ENCODE data around the gene TEDC2. TPM values are rescaled to one million over a fixed set of nuclear protein-coding genes. Genes with fewer than 3 reads are reported as not detected.
"Not testable (repeated sequence)": the region's sequence is repeated elsewhere in the genome, so short reads cannot be mapped to it uniquely, and the experiment has no call there.

TEDC2 gene
- 3.1 TPM for total RNA-seq

- ATAC-seq, result peak; percentile 95
Observed at GRCh38 chr16:2459647-2460390, at the start of gene TEDC2. Gene TEDC2, plus strand, starts transcription at chr16:2460109. Its CDS starts 36 bp downstream, at chr16:2460145.

- ATAC-seq, result no peak
Observed at GRCh38 chr16:2415085-2415484, 44.8 kb upstream of the TEDC2 start.

GRCh38 chr16:2420035-2420434 lies 39.9 kb upstream of the TEDC2 start:
- no peak for ATAC-seq

- no peak for ATAC-seq
Observed at GRCh38 chr16:2422123-2422867, 37.6 kb upstream of the TEDC2 start.

GRCh38 chr16:2424061-2425007 lies 35.6 kb upstream of the TEDC2 start:
- ATAC-seq, result no peak

GRCh38 chr16:2425008-2425518 lies 34.8 kb upstream of the TEDC2 start:
- ATAC-seq, result no peak

GRCh38 chr16:2425825-2426430 lies 34.0 kb upstream of the TEDC2 start:
- no peak for ATAC-seq

GRCh38 chr16:2426941-2427361 lies 33.0 kb upstream of the TEDC2 start:
- ATAC-seq, result no peak

GRCh38 chr16:2427526-2427925 lies 32.4 kb upstream of the TEDC2 start:
- no peak for ATAC-seq

GRCh38 chr16:2428051-2428783 lies 31.7 kb upstream of the TEDC2 start:
- peak; percentile 22 for ATAC-seq

GRCh38 chr16:2428784-2429033 lies 31.2 kb upstream of the TEDC2 start:
- peak; percentile 37 for ATAC-seq

- peak; percentile 96 for ATAC-seq
Observed at GRCh38 chr16:2429034-2429770, 30.7 kb upstream of the TEDC2 start, which contains the start of gene CCNF. Gene CCNF, plus strand, starts transcription at chr16:2429447. Its CDS starts 35 bp downstream, at chr16:2429482.

- ATAC-seq, result peak; percentile 10
Observed at GRCh38 chr16:2429771-2430663, 29.9 kb upstream of the TEDC2 start.

GRCh38 chr16:2432286-2432685 lies 27.6 kb upstream of the TEDC2 start:
- ATAC-seq, result no peak

- no peak for ATAC-seq
Observed at GRCh38 chr16:2432801-2433505, 27.0 kb upstream of the TEDC2 start.

GRCh38 chr16:2435236-2435635 lies 24.7 kb upstream of the TEDC2 start:
- ATAC-seq, result not testable (repeated sequence)

- peak; percentile 71 for ATAC-seq
Observed at GRCh38 chr16:2436110-2436509, 23.8 kb upstream of the TEDC2 start.

GRCh38 chr16:2437032-2437790 lies 22.7 kb upstream of the TEDC2 start:
- ATAC-seq, result no peak

All from esophagus mucosa (tissue), 1 donor.